Parathyroid adenoma (tissue), 2 donors: ENCODE results near the gene GJB4.

ENCODE experiments used
- H2AFZ ChIP-seq: fragments of 300-600 bp; sonication (generic); one replicate; pipeline ENCODE4 v1.7.0; 2017; ENCODE audit warnings: antibody characterized with exemption, mild to moderate bottlenecking
- H3K27ac ChIP-seq: fragments of 300-600 bp; sonication (generic); one replicate; pipeline ENCODE4 v1.7.0; 2017
- H3K27me3 ChIP-seq: fragments of 300-600 bp; sonication (generic); one replicate; pipeline ENCODE4 v1.7.0; 2017; ENCODE audit warnings: low read length; ENCODE audit not compliant: control insufficient read depth, insufficient read depth
- H3K36me3 ChIP-seq: fragments of 300-600 bp; sonication (generic); one replicate; pipeline ENCODE4 v1.7.0; 2017; ENCODE audit warnings: low read length; ENCODE audit not compliant: control insufficient read depth, insufficient read depth
- H3K4me1 ChIP-seq: fragments of 300-600 bp; sonication (generic); one replicate; pipeline ENCODE4 v1.7.0; 2017; ENCODE audit warnings: control low read depth
- H3K4me2 ChIP-seq: fragments of 300-600 bp; sonication (generic); one replicate; pipeline ENCODE4 v1.7.0; 2017; ENCODE audit warnings: low read length
- H3K4me3 ChIP-seq: fragments of 300-600 bp; sonication (generic); one replicate; pipeline ENCODE4 v1.7.0; 2017; ENCODE audit warnings: low read depth, low read length
- H3K79me2 ChIP-seq: fragments of 300-600 bp; sonication (generic); one replicate; pipeline ENCODE4 v1.7.0; 2017; ENCODE audit warnings: control low read depth
- H3K9ac ChIP-seq: fragments of 300-600 bp; sonication (generic); one replicate; pipeline ENCODE4 v1.7.0; 2017; ENCODE audit warnings: mild to moderate bottlenecking
- H3K9me3 ChIP-seq: fragments of 300-600 bp; sonication (generic); one replicate; pipeline ENCODE4 v1.7.0; 2017; ENCODE audit warnings: low read length; ENCODE audit not compliant: control insufficient read depth
- TF ChIP-seq, protein P1 (sequence below): fragments of 300-600 bp; sonication (generic); IDR thresholded peaks from one replicate; pipeline ENCODE4 v1.7.0; 2017; ENCODE audit warnings: antibody characterized with exemption, mild to moderate bottlenecking
- donor health status: primary hyperparathyroidism.

Gene GJB4

GRCh38 chr1:34761176-34761761 lies 1.7 kb downstream of the GJB4 start:
- no peak overlapping the region for H3K9ac ChIP-seq
- H3K27ac ChIP-seq = no peak overlapping the region
- no peaks in the 10 kb centered on the region for H3K36me3 ChIP-seq
- H3K27me3 ChIP-seq = no peaks in the 10 kb centered on the region
- no peak overlapping the region for H2AFZ ChIP-seq
- H3K4me3 ChIP-seq = no peak overlapping the region
- H3K9me3 ChIP-seq = no peaks in the 10 kb centered on the region
- TF ChIP-seq, protein P1, sequence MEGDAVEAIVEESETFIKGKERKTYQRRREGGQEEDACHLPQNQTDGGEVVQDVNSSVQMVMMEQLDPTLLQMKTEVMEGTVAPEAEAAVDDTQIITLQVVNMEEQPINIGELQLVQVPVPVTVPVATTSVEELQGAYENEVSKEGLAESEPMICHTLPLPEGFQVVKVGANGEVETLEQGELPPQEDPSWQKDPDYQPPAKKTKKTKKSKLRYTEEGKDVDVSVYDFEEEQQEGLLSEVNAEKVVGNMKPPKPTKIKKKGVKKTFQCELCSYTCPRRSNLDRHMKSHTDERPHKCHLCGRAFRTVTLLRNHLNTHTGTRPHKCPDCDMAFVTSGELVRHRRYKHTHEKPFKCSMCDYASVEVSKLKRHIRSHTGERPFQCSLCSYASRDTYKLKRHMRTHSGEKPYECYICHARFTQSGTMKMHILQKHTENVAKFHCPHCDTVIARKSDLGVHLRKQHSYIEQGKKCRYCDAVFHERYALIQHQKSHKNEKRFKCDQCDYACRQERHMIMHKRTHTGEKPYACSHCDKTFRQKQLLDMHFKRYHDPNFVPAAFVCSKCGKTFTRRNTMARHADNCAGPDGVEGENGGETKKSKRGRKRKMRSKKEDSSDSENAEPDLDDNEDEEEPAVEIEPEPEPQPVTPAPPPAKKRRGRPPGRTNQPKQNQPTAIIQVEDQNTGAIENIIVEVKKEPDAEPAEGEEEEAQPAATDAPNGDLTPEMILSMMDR = no peak
- H3K79me2 ChIP-seq = no peaks in the 10 kb centered on the region
- H3K4me2 ChIP-seq = no peak overlapping the region
- H3K4me1 ChIP-seq = no peaks in the 10 kb centered on the region

DNA sequence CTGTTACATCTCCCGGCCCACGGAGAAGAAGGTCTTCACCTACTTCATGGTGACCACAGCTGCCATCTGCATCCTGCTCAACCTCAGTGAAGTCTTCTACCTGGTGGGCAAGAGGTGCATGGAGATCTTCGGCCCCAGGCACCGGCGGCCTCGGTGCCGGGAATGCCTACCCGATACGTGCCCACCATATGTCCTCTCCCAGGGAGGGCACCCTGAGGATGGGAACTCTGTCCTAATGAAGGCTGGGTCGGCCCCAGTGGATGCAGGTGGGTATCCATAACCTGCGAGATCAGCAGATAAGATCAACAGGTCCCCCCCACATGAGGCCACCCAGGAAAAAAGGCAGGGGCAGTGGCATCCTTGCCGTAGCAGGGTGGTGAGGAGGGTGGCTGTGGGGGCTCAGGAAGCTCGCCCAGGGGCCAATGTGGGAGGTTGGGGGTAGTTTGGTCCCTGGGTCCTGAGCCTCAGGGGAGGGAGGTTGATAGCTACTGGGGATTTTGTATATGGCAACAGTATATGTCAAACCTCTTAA lies 2.3 kb downstream of the GJB4 start:
- no peaks in the 10 kb centered on the region for H3K36me3 ChIP-seq

GRCh38 chr1:34762474-34763141 lies 3.1 kb downstream of the GJB4 start:
- Histone ChIP-seq H3K4me1 (no peaks in the 10 kb centered on the region), H2AFZ (no peak overlapping the region), H3K79me2 (no peaks in the 10 kb centered on the region), H3K36me3 (no peaks in the 10 kb centered on the region), H3K27ac (no peak overlapping the region), H3K9me3 (no peaks in the 10 kb centered on the region), H3K9ac (no peak overlapping the region), H3K4me3 (no peak overlapping the region), H3K27me3 (no peaks in the 10 kb centered on the region), H3K4me2 (no peak overlapping the region)
- TF ChIP-seq, protein P1 = no peak

More for the DNA sequence above, 2.3 kb downstream of the GJB4 start:
- H3K9me3 ChIP-seq = no peaks in the 10 kb centered on the region
- no peak overlapping the region for H3K4me3 ChIP-seq
- H3K79me2 ChIP-seq = no peaks in the 10 kb centered on the region
- no peaks in the 10 kb centered on the region for H3K27me3 ChIP-seq
- H3K4me1 ChIP-seq = no peaks in the 10 kb centered on the region
- no peak overlapping the region for H3K27ac ChIP-seq
- H3K4me2 ChIP-seq = no peak overlapping the region
- no peak overlapping the region for H2AFZ ChIP-seq
- TF ChIP-seq, protein P1 = no peak
- H3K9ac ChIP-seq = no peak overlapping the region

- no peaks in the 10 kb centered on the region for H3K36me3 ChIP-seq
- H3K27ac ChIP-seq = no peak overlapping the region
- TF ChIP-seq, protein P1 = no peak
- no peaks in the 10 kb centered on the region for H3K9me3 ChIP-seq
- H3K9ac ChIP-seq = no peak overlapping the region
- H3K79me2 ChIP-seq = no peaks in the 10 kb centered on the region
- no peaks in the 10 kb centered on the region for H3K4me1 ChIP-seq
- no peak overlapping the region for H3K4me3 ChIP-seq
- no peaks in the 10 kb centered on the region for H3K27me3 ChIP-seq
- H2AFZ ChIP-seq = no peak overlapping the region
- no peak overlapping the region for H3K4me2 ChIP-seq
Observed at GRCh38 chr1:34763142-34763781, 3.7 kb downstream of the GJB4 start.
